HG03060 (cell line): Measurements from ENCODE around the gene KCNQ1OT1.

Source experiments
- ATAC-seq: cut with Tn5 transposase; IDR thresholded peaks from one replicate; pipeline ENCODE4 v1.9.1; 2021; ENCODE audit warnings: low read depth, moderate number of reproducible peaks; ENCODE audit not compliant: unreplicated experiment

KCNQ1OT1 gene

DNA sequence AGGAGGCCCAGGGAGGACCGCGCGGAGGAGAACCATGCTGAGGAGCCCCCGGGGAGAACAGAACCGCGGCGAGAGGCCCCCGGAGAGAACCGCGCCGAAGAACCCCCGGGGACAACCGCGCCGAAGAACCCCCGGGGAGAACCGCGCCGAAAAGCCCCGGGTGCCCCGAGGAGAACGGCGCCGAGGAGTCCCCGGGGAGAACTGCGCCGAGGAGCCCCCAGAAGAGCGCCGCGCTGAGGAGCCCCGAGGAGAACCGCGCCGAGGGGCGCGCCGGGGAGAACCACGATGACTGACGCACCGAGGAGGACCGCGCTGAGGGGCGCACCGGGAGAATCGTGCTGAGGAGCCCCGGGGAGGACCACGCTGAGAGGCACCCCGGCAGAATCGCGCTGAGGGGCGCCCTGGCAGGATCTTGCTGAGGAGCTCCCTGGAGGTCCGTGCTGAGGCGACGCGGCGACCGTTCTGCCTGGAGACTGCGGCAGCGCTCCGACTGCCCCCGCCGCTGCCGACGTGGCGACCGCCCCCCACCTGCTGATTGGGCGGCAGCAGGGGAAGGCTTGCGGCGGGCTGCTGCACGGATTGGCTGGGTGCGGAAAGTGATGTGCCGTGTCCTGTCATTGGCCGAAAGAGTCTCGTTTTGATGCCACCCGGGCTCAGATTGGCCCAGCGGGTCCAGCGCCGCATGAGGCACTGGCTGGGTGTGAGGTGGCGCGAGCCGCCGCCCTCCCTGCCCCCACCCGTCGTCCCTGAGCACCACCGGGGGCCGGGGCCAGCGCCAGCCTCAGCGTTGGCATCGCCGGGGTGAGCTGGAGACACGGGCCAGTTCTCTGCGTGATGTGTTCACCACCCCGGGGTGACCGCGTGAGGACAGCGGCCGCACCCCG, at the start of gene KCNQ1OT1:
Gene KCNQ1OT1 (minus strand): TSS at position 464 of the 884 bp plus-strand sequence.
- ATAC-seq, result peak; percentile 51

DNA sequence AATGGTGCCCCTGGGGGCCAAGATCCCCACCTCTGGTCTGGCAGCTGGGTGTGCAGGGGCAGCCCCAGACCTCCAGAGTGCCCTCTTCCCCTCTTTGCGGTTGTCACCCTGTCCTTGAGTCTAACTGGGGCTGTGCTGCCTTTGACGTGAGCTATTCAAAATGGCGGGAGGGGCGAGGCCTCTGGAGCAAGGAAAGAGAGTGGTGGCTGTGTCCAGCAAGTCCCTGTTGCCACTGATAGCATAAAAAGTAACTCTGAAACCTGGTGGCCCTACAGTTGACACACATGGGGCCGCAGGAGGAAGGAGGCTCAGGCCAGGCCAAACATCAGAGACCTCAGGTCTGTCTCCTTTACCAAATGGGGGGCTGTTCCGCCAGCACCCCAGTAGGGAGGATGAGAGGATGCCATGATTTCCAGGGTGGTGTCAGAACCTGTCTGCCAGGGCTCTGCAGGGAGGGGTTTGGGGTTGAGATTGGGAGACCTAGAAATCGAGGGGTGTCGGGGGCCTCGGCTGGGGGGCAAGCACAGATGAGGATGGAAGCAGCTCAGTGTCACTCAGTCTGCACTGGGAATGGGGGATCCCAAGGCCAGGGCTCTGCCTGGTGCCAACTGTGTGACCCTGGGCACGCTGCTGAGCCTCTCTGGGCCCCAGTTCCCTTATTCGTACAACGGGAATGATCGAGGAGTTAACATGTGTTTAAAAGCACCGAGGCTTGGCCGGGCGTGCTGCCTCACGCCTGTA, 49.2 kb upstream of the KCNQ1OT1 start:
- ATAC-seq, result no peak

DNA sequence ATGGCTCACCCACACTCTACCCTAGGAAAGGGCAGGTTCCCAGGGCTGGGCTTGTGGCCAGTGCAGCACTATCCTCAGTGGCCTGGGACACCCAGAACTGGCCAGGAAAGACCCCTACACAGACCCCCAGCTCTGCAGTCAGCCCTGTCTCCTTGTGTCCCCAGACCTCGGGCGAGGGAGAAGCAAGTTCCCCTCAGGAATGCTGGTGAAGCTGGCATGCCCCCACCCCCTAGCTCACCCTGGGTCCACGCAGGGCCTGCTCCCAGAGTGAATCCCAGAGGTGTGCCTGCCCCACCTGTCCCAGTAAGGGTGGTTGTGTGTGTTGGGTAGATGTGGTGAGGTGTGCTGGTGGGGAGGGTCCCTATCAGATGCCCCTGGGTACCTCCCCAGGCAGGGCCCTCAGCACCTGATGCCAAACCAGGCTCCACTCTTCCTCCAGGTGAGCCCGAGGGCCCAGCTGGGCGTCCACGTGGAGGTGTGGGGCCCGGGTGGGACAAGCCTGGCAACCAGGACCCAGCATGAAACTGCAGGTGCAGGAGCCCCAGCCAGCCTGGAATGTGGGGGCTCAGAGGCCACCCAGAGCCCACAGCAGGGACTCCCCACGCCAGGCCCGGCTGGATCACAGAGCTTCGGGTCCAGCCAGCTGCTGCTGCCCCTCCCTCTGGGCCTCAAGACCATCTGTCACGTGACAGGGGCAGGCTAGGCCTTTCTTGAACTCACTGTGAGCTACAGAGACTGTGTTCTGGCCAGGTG, 48.4 kb upstream of the KCNQ1OT1 start:
- ATAC-seq, result no peak

DNA sequence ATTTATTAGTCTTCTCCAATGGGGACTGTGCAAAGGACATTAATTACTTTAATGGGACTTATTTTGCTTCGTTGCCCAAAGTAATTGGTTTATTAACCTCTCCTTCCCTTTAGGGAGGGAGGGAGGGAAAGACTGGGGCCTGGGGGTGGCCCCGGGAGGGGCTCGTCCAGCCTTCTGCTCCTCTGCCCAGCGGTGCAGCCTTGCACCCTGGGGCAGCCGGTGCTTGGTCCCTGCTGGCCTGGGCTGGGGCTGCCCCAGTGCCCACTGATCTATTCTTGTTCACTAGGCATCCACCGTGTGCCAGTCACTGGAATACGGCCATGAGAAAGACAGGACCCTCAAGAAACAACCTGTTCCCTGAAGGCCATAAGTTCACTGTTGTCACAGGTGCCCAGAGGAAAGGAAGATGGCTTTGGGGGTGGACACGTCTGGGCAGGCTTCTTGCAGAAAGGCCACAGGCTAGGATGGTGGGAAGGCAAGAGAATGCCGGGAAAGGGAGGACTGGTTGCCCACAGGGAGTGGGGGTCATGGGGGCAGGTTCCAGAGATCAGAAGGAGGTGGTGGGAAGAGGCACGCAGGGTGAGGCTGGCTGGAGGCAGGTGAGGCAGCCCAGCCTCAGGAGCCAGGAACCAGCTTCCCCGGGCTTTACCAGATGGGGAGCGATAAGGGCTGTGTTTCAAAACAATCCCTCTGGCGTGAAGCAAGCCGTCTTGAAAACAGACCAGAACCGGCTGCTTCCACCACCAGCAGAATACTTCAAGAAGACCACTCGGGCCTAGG, 47.6 kb upstream of the KCNQ1OT1 start:
- ATAC-seq, result no peak

DNA sequence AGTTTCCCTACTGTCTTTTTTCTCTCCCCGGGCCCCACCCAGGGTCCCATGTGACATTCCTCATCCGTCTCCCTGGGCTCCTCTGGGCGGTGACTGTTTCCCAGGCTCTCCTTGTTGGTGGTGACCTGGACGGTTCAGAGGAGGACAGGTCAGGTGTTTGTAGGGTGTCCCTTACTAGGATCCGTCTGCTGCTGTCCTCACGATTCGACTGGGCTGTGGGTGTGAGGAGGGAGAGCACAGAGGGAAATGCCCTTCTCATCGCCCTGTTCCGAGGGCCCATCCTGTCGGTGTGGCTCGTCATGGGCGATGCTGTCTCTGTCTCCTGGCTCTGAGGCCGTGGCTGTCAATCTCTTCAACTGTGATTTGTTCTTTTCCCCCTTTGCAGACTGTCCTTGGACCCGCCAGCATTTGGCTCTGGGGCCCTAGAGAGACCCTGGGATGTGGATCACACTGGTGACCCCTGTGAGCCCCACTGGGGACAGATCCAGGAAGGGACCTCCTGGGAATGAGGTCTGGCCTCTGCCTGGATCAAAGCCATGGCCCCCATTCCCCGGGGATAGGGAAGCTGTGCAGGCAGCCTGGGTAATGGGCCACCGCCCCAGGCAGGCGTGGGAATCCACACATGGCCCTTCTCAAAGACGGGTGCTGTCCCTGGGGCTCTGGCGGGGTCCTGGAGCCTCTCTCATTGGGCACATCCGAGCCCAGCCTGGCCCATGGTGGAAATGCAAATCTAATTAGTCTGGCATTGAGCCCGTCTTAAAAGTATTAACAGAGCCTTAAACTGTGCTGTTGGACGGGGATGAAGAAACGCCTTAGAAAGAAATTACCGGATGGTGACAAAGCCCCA, 46.8 kb upstream of the KCNQ1OT1 start:
- ATAC-seq, result no peak

DNA sequence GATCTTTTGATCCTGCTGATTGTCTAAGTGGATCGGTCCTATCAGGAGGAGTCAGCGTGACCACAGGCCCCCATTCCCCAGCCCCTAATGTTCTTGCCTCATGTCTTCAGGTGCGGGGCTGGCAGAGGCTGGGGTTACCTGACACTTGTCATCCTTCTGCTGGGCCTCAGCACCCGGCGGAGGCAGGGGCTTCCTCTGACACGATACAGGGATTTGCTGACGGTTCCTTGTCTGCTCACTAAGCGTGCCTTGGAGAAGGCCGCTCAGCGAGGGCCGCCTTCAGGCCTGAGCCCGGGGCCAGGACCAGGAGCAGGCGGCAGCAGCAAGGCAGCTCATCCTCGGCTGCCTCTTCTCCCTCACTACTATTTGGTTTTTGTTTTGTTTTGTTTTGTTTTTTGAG, 45.7 kb upstream of the KCNQ1OT1 start:
- ATAC-seq, result no peak

DNA sequence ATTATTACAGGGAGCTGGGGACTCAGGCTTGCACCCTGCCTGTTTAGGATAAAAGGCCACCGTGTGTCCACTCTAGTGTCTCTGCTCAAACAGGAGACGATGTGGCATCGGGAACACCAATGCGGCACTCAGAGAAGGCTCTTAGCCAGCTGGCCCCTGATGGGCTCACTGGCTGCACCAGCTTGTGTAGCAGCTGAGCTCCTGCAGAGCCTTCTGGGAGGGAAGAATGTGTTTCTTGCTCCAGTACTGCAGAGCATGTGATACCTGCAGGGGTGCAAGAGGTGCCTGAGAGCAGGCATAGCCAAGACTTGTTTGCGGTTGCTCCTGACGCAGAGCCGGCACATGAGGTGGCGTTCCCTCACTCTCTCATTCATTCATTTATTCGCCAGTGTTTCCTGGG, 44.4 kb upstream of the KCNQ1OT1 start:
- no peak for ATAC-seq

DNA sequence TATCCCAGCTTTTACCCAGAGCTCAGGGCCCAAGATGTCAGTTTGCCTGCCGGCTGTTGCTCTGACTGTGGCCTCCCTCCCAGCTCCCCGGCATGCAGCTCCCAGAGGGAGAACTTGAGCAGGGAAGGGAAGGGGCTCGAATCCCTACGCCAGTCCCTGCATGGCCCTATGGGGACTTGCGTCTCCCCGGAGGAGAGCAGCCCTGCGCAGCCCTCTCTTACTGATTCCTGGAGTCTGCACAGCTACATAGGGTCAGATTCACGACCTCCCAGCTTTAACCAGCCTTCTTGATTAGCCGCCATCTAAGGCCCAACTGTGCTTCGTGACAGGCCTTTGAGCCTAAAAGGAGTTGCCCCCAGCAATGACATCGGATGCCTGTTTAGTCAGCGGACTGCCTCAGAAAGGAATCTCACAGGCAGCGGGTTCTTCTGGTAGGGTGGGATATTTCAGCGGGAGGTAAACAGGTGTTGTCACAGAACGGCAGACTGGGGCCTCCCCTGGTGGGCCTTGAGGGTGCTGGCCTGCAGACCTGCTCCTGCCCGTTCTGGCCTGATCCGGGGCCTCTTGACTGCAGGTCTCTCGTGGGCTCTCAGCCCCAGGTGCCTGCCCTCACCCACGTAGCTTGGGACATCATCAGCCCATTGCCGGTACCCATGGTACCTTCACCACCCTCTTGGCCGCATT, 43.8 kb upstream of the KCNQ1OT1 start:
- no peak for ATAC-seq

DNA sequence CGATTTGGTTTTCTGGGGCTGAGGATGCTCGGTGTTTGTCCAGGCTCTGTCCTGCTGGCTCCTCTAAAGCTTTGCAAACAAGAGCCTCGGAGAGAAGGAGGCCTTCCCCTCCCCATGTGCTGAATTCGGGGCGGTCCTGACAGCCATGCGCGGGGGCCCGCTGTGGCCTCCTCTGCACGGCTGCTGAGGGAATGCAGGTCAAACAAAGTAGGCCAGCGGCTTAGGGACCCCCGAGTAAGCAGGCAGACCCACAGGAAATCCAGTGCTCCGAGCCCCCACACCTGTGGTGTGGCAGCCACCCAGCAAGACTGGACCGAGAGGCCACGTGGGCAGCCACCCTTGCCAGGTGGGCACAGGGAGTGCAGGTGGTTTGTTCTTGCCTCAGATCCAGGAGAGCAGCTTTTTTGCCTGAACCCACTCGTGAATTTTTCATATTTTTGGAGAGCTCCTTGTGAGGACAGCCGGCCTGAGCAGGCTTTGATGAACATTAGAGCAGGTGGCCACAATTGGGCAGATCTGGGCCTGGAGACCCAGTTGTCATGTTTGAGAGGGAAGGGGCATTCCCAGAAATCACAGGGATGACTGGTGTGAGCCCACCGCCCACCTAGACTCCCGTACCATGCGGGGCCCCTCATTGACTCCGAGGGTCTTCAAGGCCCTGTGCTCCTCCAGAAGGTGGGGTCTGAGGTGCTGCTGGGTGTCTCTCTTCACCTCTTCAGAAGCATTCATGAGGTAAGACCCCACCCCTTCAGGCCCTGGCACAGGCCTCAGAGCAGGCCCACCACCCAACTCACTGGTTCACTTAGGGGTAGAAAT, 43.0 kb upstream of the KCNQ1OT1 start:
- ATAC-seq, result no peak

DNA sequence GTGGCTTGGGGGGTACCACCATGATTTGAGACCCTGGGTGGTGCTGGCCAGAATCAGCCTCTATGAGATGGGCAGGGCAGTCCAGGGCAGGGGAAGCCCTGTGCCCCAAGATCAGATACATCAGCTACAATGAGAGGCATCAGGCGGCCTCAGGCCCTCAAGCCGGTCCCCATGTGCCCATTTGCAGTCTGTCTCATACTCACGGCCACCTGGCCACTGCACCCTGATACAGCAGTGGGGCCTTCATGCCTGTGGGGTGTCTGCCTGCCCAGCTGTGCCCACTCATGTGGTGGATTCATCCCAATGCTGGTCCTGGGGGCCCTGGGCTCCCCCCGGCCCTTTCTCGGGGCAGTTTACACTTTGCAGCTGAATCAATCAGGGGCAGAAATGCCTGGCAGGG, 42.4 kb upstream of the KCNQ1OT1 start:
- no peak for ATAC-seq

DNA sequence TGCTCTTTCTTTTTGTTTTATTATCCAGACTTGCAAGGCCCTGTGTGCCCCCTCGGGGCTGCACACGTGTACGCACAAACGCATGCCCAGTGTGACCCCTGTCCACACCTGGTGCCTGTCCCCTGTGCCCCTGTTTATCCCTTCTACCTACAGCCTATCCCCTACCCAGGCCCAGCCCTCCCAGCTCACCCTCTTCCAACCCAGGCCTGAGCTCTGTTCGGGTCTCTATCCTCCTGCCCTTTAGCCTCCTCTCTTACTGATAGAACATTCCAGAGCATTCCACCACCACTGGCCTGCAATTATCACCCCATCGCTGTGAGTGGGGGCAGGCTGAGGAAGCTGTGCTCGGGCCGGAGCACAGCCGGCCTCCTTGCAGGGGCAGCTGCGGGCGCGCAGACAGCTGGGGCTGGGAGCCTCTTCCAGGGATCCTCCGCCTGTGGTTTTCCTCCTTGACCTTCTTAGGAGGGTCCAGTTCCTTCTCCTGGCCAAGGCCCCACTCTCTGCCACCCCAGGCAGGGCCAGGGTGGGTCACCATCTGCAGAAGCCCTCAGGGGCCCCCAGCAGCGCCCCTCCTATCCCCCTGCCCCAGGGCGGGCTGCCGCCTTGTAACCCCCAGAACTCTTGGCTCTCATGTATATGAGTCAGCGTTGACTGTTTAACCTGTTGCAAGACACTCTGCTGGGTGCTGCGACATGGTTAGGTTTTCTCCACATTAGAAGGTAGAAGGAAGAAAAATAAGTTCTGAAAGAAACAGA, 41.8 kb upstream of the KCNQ1OT1 start:
- ATAC-seq, result no peak

DNA sequence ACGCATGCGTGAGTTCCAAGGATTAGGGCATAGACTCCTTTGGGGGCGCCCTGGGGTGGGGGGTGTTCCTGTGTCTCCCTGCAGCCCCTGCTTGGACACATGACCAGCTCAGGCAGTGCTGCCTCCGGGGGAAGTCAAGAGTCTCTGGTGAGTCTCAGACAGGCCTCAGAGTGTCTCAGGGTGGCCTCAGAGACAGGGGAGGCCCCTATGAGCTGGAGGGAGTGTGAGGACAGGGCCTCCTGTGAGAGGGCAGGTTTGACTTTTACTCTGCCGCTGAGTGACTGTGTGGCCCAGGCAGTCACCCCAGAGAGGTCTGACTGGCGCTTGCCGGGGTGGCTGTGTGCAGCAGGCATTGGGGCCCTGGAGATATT, 41.2 kb upstream of the KCNQ1OT1 start:
- no peak for ATAC-seq

DNA sequence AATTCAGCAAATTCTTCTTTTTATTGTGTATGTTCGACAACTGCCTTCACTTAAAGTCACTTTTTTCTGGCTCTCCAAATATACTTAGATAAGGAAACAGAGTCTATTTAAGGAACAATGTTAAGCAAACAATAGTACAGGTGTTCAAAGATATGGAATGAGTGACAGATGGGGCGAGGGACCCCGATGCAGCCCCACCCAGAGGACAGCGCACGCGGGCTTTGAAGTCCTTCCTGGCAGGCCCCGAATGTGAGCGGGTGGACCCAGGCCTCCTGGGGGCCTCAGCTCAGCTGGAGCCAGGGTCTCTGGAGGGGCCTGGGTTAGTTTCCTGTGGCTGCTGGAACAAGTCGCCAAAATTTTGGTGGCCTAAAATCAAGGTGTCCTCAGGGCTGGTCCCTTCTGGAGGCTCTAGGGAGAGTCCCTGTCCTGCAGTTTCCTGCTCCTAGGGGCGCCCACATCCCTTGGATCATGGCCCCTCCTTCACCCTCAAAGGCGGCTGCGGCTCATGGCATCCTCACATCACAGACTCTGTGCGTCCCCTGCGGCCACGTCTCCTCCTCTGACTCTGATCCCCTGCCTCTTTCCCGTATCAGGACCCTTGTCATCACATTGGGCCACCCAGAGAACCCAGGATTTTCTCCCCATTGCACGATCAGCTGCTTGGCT, 40.6 kb upstream of the KCNQ1OT1 start:
- ATAC-seq, result no peak

DNA sequence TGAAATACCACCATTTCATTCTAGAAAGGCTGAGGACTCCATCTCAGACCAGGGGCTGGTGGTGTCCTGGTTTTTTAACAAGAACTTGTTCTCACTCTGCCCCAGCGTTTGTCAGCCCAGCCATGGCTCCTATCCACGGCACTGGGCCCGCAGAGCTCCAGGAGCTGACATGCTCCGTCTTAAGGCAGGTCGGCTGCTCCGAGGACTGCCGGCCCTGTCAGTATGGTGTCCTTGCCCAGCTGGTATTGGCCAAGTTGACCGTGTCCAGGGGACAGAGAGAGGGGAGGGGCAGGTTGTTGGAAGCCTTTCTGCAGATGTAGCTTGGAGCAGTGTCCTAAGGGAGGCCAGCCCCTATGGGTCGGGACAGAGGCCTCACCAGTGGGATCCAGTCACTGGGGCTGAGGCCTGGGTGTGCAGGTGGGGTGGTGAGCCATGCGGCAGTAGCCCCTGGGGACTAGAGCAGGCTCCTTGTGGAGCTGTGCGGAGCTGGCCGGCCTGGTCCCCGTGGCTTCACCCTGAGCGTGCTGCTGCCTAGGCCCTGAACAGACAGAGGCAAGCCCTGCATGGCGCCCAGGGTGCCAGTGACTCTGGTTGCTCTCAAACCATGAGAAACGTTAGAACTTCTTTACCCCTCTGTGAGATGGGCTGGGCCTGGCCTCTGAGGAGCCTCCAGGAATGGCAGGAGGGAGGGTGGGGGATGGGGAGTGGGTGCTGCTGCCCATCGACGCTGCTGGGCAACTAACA, 39.9 kb upstream of the KCNQ1OT1 start:
- ATAC-seq, result no peak

DNA sequence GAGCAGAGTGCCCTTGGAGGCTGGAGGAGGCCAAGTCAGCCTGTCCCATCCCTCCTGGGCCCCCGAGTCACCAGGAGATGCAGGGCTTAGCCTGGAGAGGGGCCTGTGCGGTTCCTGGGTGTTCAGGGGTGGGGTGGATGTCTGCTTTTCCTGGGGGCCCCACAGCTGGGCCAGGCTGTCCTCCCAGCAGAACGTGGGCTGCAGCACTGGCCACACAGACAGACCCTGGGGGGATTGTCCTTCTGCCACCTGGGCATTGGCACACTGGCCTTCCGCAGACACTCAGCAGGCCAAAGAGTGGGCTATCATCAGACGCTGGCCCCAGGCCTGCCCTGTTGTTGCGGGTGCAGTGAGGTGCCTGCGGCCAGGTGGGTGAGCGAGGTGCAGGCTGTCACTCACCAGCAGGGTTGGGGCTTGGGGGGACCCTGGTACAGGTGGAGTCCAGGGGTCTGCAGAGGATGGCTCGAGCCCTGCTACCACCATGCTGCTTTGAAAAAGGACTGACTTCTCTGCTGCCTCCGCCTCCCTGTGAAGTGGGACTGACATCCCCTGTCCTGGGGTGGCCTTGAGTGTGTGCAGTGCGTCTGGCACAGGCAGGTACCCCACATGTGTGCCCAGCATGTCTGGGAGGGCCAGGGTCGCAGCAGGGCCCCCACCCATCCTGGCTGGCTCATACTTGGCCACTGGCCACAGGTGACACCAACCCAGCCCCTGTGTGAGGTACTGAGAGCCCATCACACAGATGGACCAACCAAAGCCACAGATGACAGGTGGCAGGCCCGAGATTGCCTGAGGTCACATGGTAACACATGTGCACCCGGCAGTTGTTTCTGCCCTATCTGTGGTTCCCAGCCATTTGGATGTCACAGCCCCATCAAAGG, 39.0 kb upstream of the KCNQ1OT1 start:
- ATAC-seq, result no peak
